Ishikawa (cell line): Measurements from ENCODE around the gene ZNF423.

Experiments
- CEBPB ChIP-seq: IDR thresholded peaks from 2 replicates; pipeline ENCODE4 v1.6.1; 2012
- CREB1 ChIP-seq: IDR thresholded peaks from 2 replicates; pipeline ENCODE4 v1.6.1; 2012; ENCODE audit warnings: low read depth
- EGR1 ChIP-seq: IDR thresholded peaks from 2 replicates; pipeline ENCODE4 v1.6.1; 2012
- EP300 ChIP-seq: IDR thresholded peaks from 2 replicates; pipeline ENCODE4 v1.6.1; 2012; ENCODE audit warnings: borderline replicate concordance
- FOXM1 ChIP-seq: IDR thresholded peaks from 2 replicates; pipeline ENCODE4 v1.6.1; 2012; ENCODE audit warnings: low read depth, borderline replicate concordance
- MAX ChIP-seq: IDR thresholded peaks from 2 replicates; pipeline ENCODE4 v1.6.1; 2012
- NFIC ChIP-seq: IDR thresholded peaks from 2 replicates; pipeline ENCODE4 v1.6.1; 2012
- RAD21 ChIP-seq: IDR thresholded peaks from 2 replicates; pipeline ENCODE4 v1.6.1; 2012; ENCODE audit warnings: low read depth
- REST ChIP-seq: IDR thresholded peaks from 2 replicates; pipeline ENCODE4 v1.6.1; 2012; ENCODE audit warnings: low read depth, mild to moderate bottlenecking
- TAF1 ChIP-seq: IDR thresholded peaks from 2 replicates; pipeline ENCODE4 v1.6.1; 2012; ENCODE audit warnings: low read depth, mild to moderate bottlenecking
- TCF12 ChIP-seq: IDR thresholded peaks from 2 replicates; pipeline ENCODE4 v1.6.1; 2012; ENCODE audit warnings: low read depth
- TEAD4 ChIP-seq: IDR thresholded peaks from 2 replicates; pipeline ENCODE4 v1.6.1; 2012
- USF1 ChIP-seq: IDR thresholded peaks from 2 replicates; pipeline ENCODE4 v1.6.1; 2012
- YY1 ChIP-seq: IDR thresholded peaks from 2 replicates; pipeline ENCODE4 v1.6.1; 2012; ENCODE audit warnings: low read depth
- ZBTB7A ChIP-seq: IDR thresholded peaks from 2 replicates; pipeline ENCODE4 v1.6.1; 2012; ENCODE audit warnings: low read depth

Gene ZNF423

GRCh38 chr16:49534901-49535610 lies 320.9 kb downstream of the ZNF423 start:
- TF ChIP-seq TEAD4 (no peak), RAD21 (no peak), YY1 (no peak), TAF1 (no peak), CREB1 (no peak), EGR1 (no peak), MAX (no peak), EP300 (no peak), USF1 (no peak), NFIC (no peak), FOXM1 (no peak), REST (no peak), TCF12 (no peak)

- TF ChIP-seq NFIC (no peak), FOXM1 (no peak), RAD21 (no peak), EP300 (no peak), YY1 (no peak), REST (no peak), CEBPB (no peak), ZBTB7A (no peak), MAX (no peak), TCF12 (no peak), USF1 (no peak), TAF1 (no peak), TEAD4 (no peak), EGR1 (no peak), CREB1 (no peak)
These were observed 322.5 kb downstream of the ZNF423 start for GRCh38 chr16:49533422-49533821.

- TF ChIP-seq CREB1 (no peak), EP300 (no peak), NFIC (no peak), ZBTB7A (no peak), CEBPB (no peak), MAX (no peak), EGR1 (no peak), REST (no peak), TEAD4 (no peak), USF1 (no peak), FOXM1 (no peak), TCF12 (no peak), YY1 (no peak), TAF1 (no peak), RAD21 (no peak)
These were observed 323.0 kb downstream of the ZNF423 start for GRCh38 chr16:49532873-49533272.
